HuH-7.5 (cell line): ENCODE measurements around the gene LASP1.
"Not testable (repeated sequence)": the region's sequence is repeated elsewhere in the genome, so short reads cannot be mapped to it uniquely, and the experiment has no call there.

Experiments used
- DNase-seq: peaks from one replicate; pipeline ENCODE4 v3.0.0; 2011; ENCODE audit warnings: low spot score

Gene LASP1

DNA sequence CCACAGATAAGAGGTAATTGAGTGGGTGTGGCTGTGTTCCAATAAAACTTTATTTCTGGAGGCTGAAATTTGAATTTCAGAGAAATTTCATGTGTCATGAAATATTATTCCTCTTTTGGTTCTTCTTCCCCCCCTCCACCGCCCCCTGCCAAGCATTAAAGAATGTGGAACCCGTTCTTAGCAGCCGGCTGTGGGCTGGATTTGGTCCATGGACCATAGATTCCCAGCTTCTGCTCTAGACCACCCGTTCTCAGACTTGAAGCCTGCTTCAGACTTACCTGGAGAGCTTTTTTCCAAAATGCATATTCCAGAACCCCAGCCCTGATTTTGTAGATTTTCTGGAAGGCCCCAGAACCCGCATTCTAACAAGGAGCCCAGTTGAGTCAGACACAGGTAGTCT is 40.5 kb downstream of the LASP1 start:
- no peak for DNase-seq

DNA sequence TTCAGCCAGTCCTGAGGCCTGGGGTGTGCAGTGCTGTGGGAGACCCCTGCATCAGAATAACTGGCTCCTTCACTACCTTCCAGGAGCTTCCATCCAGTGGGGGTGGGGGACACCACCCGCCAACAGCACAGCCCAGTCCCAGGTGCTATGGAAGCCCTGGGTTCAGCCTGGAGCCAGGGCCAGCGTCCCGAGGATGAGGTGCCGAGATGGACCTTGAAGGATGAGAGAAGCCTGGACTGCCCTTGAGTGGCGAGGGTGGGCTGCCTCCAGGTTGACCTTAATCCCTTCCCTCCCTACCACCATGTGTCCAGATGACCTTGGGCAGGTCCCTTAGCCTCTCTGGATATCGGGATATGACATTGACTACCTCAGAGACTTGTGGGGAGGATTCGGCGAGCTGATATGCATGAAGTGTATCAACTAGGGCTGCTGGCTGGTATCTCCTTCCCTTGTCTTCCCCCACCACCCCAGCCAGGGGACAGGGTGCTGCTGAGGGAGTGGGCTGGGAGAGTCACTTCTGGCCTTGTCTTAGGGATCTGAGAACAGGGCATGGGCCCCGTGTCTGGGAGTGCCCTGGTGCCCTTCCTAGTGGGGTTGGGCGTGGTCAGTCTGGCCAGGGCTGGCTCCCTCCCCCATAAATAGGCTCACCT is 41.3 kb downstream of the LASP1 start:
- no peak for DNase-seq

DNA sequence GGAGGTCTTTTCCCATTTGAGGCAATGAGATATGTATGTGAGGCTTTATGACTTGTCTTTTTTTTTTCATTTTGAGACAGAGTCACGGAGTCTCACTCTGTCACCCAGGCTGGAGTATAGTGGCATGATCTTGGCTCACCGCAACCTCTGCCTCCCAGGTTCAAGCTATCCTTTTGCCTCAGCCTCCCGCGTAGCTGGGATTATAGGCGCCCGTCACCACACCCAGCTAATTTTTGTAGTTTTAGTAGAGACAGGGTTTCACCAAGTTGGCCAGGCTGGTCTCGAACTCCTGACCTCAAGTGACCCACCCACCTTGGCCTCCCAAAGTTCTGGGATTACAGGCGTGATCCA is 41.8 kb downstream of the LASP1 start:
- not testable (repeated sequence) for DNase-seq

DNA sequence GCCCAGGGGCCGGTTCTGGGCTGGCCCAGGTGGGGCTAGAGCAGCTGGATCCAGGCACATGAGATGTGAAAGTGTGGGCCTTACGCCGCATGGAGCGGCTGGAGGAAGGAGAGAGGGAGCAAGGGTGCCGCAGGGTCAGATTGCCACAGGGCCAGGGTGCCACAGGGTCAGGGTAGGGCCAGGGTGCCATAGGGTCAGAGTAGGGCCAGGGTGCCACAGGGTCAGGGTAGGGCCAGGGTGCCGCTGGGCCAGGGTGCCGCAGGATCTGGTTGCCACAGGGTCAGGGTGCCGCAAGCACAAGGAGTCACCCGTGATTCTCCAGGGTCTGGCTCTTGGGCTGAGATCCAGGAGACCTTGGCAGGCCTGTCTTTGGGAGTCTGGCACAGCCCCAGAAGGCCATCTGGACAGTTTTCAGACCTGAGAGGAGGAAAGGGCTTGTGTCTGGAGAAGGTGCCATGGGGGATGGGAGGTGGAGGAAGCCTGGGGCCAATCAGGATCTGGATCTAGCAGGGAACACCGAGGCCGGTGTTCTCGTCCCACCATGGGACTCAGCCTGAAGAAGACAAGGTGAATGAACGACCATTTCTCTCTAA is 42.5 kb downstream of the LASP1 start:
- DNase-seq = no peak

DNA sequence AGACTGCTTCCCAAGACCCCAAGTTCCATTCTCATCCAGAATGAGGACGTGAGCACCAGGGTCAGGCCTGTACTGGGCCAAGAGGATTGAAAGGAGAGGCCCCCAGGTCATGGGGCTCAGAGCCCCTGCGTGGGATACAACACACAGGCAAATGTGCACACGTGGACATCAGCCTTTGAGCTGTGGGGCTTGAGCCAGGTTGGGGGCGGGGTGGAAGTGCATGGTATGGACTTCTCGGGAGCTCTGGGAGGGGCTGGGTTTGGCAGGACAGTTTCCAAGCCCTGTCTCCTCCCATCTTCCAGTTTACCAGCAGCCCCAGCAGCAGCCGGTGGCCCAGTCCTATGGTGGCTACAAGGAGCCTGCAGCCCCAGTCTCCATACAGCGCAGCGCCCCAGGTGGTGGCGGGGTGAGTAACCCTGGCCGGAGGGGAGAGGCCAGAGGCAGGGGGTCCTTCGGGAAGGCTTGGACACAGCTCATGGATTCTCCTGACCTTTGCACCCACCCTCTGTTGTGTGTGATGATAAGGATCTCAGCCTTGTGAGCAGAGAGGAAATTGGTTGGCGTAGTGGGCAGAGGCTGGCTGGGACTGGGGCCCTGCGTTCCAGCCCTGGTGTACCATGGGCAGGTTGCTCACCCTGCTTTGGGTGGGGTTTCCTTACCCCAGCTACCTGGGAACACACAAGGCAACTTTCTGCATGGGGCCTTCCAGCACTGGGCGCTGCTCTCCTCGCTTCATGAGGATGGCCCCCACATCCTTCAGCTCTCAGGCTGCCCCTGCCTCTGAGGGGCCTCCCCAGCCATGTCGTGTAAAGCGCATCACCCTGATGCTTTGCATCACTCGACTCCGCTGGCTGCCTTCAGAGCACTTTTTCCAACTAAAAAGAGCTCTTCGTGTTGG is 45.1 kb downstream of the LASP1 start:
- no peak for DNase-seq

DNA sequence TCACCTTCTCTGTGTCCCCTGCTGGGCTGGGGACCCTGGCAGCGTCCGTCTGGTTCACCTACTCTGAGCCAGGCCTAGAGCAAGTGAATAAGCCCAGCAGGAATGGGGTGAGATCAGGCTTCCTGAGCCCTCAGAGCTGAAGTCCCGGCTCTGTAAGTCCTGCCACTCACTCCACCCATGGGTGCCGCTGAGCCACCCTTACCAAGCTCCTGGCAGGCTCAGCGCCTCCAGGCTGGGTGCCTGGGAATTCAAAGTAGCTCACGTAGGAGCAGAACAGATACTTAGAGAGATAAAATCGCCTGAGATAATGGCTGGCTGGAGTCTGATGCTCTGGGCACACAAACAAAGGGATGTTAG is 45.8 kb downstream of the LASP1 start:
- no peak for DNase-seq

DNA sequence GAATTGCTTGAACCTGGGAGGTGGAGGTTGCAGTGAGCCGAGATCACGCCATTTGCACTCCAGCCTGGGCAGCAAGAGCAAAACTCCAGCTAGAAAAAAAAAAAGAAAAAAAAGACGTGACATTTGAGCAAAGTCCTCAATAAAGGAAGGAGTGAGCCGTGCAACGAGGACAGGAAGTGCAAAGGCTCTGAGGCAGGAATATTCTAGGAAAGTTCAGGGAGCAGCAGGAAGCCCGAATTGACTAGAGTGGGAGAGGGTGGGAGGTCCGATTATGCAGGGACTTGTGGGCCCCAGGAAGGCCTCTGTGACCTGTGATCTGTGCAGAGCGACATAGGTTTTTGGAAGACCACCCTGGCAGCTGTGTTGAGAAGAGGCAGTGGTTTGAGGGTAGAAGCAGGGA is 46.9 kb downstream of the LASP1 start:
- DNase-seq = no peak

DNA sequence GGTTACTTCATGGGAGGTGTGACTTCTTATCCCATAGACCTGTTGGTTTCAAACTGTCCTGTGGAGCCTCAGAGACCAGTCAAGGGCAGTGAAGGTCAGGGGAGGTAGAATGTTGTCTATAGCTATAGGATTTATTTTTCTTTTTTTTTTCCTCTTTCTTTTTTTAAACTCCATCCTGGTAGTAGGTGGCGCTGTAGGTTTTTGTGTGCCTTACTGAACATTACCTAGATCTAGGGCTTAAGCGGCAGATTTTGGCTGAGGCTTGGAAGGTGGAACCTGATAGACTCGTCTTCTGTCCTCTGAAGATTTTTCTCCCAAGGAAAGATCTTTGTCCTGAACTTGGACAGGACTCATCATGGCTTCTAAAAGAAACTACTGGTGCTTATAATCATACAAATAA is 47.4 kb downstream of the LASP1 start:
- DNase-seq = no peak

DNA sequence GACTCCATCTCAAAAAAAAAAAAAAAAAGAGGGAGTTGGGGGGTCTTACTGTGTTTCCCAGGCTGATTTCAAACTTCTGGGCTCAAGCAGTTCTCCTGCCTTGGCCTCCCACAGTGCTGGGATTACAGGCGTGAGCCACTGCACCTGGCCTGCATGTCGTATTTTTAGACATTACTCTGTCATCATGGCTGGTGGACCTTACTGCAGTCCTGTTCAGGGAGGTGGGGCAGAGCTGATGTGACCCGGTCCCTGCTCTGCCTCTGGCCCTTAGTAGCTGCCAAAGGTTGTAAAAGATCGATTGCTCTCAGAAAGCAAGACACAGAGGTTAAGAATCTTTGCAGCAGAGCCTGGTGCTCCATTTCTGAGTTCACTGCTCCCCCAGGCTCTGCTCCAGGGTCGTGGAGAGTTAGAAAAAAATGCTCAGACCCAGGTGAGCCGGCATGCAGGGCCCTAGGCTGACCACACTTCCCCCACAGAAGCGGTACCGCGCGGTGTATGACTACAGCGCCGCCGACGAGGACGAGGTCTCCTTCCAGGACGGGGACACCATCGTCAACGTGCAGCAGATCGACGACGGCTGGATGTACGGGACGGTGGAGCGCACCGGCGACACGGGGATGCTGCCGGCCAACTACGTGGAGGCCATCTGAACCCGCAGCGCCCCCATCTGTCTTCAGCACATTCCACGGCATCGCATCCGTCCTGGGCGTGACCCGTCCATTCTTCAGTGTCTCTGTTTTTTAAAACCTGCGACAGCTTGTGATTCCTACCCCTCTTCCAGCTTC is 48.5 kb downstream of the LASP1 start:
- no peak for DNase-seq

DNA sequence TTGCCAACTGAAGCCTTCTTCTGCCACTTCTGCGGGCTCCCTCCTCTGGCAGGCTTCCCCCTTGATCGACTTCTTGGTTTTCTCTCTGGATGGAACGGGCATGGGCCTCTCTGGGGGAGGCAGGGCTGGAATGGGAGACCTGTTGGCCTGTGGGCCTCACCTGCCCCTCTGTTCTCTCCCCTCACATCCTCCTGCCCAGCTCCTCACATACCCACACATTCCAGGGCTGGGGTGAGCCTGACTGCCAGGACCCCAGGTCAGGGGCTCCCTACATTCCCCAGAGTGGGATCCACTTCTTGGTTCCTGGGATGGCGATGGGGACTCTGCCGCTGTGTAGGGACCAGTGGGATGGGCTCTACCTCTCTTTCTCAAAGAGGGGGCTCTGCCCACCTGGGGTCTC is 49.1 kb downstream of the LASP1 start:
- no peak for DNase-seq

DNA sequence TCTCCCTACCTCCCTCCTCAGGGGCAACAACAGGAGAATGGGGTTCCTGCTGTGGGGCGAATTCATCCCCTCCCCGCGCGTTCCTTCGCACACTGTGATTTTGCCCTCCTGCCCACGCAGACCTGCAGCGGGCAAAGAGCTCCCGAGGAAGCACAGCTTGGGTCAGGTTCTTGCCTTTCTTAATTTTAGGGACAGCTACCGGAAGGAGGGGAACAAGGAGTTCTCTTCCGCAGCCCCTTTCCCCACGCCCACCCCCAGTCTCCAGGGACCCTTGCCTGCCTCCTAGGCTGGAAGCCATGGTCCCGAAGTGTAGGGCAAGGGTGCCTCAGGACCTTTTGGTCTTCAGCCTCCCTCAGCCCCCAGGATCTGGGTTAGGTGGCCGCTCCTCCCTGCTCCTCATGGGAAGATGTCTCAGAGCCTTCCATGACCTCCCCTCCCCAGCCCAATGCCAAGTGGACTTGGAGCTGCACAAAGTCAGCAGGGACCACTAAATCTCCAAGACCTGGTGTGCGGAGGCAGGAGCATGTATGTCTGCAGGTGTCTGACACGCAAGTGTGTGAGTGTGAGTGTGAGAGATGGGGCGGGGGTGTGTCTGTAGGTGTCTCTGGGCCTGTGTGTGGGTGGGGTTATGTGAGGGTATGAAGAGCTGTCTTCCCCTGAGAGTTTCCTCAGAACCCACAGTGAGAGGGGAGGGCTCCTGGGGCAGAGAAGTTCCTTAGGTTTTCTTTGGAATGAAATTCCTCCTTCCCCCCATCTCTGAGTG is 49.6 kb downstream of the LASP1 start:
- DNase-seq = no peak

DNA sequence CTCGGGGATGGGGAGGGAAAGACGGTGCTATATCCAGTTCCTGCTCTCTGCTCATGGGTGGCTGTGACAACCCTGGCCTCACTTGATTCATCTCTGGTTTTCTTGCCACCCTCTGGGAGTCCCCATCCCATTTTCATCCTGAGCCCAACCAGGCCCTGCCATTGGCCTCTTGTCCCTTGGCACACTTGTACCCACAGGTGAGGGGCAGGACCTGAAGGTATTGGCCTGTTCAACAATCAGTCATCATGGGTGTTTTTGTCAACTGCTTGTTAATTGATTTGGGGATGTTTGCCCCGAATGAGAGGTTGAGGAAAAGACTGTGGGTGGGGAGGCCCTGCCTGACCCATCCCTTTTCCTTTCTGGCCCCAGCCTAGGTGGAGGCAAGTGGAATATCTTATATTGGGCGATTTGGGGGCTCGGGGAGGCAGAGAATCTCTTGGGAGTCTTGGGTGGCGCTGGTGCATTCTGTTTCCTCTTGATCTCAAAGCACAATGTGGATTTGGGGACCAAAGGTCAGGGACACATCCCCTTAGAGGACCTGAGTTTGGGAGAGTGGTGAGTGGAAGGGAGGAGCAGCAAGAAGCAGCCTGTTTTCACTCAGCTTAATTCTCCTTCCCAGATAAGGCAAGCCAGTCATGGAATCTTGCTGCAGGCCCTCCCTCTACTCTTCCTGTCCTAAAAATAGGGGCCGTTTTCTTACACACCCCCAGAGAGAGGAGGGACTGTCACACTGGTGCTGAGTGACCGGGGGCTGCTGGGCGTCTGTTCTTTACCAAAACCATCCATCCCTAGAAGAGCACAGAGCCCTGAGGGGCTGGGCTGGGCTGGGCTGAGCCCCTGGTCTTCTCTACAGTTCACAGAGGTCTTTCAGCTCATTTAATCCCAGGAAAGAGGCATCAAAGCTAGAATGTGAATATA is 50.8 kb downstream of the LASP1 start:
- no peak for DNase-seq

DNA sequence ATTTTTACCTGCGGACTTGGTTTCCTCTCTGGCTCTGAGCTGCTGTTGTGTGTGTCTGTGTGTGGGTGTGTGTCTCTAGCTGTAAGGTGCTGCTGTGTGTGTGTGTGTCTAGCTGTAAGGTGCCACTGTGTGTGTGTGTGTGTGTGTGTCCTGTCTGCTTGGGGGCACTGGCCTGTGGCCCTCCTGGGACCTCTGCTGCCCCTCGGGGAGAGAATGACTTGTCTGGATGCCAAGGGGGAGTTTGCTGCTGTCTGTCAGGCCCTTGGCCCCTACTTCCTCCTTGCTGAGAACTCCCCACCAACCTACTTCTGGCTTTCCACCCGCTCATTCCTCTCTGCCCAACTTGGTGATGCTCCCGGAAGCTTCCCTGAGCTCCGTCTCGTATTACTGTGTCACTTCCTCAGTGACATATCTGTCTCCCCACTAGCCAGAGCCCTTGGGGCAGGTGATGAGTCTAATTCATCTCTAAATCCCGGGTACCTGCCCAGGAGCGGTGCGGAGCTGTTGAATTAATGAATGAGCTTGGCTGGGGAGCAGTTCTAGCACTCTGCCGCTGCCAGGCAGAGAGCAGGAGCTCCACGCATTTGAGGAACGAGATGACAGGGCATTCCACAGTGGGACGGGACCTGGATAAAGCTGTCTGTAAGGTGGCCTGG is 52.0 kb downstream of the LASP1 start:
- no peak for DNase-seq

DNA sequence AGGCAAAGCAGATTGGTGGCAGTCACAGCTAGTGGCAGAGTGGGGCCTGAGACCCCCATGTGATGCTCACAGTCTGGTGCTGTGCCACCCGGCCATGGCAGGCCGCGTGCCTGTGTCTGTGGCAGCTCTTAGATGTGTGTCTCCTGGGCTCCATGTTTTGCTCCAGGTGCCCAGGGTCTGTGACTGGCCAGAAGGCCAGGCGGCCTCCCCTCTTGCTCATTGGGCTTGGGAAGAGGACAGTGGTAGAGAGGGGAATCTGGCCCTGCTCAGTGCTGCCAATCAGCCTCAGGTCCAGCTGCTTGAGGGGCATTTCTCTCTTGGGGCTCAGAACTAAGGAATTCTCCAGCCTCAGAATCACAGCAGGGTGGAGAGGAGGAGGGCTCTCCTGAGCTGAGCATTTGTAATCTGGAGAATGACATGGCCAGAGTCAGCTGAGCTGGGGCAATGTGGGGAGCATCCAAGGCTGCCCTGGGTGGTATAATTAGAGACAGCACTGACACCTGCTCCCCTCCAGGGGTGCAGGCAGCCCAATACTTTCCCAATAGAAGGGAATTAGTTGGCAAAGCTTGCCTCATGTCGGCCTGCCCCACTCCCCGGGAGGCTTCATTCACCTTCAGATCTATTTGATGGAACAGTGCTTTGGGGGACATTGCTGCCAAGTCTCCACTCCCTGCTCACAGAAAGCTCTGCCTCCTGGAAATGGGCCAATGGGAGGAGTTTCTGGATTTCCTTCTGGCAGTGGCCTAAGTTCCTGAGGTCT is 52.9 kb downstream of the LASP1 start:
- no peak for DNase-seq

DNA sequence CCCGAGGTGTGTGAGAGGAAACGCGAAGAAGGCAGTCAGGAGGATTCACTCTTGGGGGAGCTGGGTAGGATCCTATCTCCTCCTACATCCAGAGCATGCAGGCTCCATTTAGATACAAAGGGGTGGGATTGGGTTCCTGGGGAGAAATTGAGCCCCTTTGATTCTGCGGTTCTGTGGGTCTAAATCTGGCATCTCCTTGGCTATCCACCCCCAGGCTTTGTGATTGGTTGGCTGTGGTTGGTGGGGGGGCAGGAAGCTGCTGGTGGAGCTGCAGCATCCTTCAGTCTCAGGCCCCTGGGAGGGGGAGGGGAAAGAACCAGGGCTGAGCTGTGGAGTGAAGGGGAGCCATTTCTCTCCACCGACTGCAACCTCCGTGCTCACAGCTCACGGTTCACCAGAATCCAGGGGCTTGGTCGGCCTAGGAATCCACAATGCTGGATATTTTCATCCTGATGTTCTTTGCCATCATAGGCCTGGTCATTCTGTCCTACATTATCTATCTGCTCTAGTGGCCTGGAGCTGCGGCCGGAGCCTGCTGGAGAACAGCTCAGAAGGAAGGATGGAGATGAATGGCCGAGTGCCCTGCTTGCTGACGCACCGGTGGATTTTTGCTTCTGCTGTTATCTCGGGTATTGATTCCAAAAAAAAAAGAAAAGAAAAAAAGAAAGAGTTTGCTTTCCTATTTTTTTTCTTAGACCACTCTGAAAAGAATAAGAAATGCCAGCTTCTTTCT is 55.6 kb downstream of the LASP1 start, which contains the start of gene LASP1NB:
Gene LASP1NB (plus strand): TSS at position 352 of the 733 bp plus-strand sequence.
- no peak for DNase-seq

DNA sequence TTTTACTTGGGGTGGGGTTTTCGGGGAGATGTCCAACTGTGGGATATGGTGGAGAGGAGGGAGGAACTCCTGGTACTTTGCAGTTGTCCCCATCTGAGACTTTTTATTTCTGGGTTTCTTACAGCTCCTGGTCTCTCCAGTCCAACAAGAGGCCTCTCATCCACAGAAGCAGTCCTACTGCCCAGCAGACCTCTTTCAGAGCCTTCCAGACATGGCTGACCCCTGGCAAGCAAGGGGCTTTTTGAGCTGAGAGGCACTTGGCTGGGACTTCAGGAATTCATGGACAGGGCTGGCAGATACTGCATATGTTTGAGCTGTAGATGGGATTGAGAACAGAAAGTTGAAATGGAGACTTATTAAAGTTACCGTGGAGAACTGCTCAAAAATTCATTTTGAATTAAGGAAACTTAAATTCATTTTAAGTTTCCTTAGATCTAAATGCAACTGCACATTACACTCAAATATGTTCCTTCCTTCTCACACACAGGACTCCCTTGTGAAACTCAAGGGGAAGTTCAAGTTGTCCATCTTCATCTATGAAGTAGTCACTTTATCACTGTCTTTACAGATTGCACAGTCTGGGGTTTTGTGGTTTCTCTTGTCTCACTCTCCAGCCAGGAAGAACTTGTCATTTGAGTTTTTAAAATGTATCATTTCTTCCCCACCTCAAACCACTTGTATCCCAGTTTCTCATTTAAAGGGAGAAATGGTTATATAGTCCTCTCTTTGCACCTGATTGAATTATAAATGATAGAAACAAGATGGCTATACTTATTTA is 56.6 kb downstream of the LASP1 start:
- no peak for DNase-seq

DNA sequence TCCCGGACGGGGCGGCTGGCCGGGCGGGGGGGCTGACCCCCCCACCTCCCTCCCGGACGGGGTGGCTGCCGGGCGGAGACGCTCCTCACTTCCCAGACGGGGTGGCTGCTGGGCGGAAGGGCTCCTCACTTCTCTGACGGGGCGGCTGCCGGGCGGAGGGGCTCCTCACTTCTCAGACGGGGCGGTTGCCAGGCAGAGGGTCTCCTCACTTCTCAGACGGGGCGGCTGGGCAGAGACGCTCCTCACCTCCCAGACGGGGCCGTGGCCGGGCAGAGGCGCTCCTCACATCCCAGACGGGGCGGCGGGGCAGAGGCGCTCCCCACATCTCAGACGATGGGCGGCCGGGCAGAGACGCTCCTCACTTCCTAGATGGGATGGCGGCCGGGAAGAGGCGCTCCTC is 60.9 kb downstream of the LASP1 start:
- DNase-seq = not testable (repeated sequence)

DNA sequence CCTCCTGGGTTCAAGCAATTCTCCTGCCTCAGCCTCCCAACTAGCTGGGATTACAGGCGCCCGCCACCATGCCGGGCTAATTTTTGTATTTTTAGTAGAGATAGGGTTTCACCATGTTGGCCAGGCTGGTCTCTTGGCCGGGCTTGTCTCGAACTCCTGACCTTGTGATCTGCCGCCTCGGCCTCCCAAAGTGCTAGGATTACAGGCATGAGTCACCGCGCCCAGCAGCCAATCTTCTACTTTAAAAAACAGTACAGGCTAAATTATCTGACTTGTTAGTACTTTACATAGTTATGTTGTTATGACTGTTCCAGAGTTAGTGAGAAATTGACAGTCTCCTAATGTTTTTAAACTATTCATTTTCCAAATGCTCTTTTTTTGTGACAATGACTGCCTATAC is 64.1 kb downstream of the LASP1 start:
- DNase-seq = not testable (repeated sequence)
